MM.1S (cell line): ENCODE measurements around the gene KRTAP12-3.

Source experiments
- DNase-seq: peaks from one replicate; pipeline ENCODE4 v3.0.0-alpha.2; 2015
- H2AFZ ChIP-seq: fragments of 300-600 bp; sonication (generic); 2 replicates; pipeline ENCODE4 v1.6.0; 2016; ENCODE audit warnings: antibody characterized with exemption, low read length
- H3F3A ChIP-seq: fragments of 300-600 bp; sonication (generic); 2 replicates; pipeline ENCODE4 v1.6.1; 2016; ENCODE audit warnings: mild to moderate bottlenecking, antibody characterized with exemption, low read length, moderate library complexity, mixed read lengths; ENCODE audit not compliant: insufficient read depth
- H3K27ac ChIP-seq: fragments of 300-600 bp; sonication (generic); 2 replicates; pipeline ENCODE4 v1.5.1; 2016; ENCODE audit warnings: mild to moderate bottlenecking, low read length
- H3K27me3 ChIP-seq: fragments of 300-600 bp; sonication (generic); replicated peaks from 2 replicates; pipeline ENCODE4 v1.6.0; 2016; ENCODE audit warnings: low read length; ENCODE audit not compliant: insufficient read depth
- H3K36me3 ChIP-seq: fragments of 300-600 bp; sonication (generic); replicated peaks from 2 replicates; pipeline ENCODE4 v1.6.1; 2016; ENCODE audit warnings: mild to moderate bottlenecking, low read length, mixed read lengths; ENCODE audit not compliant: insufficient read depth
- H3K4me1 ChIP-seq: fragments of 300-600 bp; sonication (generic); 2 replicates; pipeline ENCODE4 v1.6.1; 2016; ENCODE audit warnings: low read length, mixed read lengths
- H3K4me2 ChIP-seq: fragments of 300-600 bp; sonication (generic); 2 replicates; pipeline ENCODE4 v1.6.0; 2016; ENCODE audit warnings: low read depth, low read length
- H3K4me3 ChIP-seq: fragments of 300-600 bp; sonication (generic); 2 replicates; pipeline ENCODE4 v1.5.1; 2016; ENCODE audit warnings: low read length, mixed read lengths
- H3K79me2 ChIP-seq: fragments of 300-600 bp; sonication (generic); 2 replicates; pipeline ENCODE4 v1.6.1; 2016; ENCODE audit warnings: mixed run types, low read length, mixed read lengths
- H3K9ac ChIP-seq: fragments of 300-600 bp; sonication (generic); 2 replicates; pipeline ENCODE4 v1.6.1; 2016; ENCODE audit warnings: low read length, mixed read lengths
- H3K9me2 ChIP-seq: fragments of 300-600 bp; sonication (generic); replicated peaks from 2 replicates; pipeline ENCODE4 v1.6.1; 2016; ENCODE audit warnings: mild to moderate bottlenecking, low read length, mixed read lengths; ENCODE audit not compliant: insufficient read depth
- H3K9me3 ChIP-seq: fragments of 300-600 bp; sonication (generic); replicated peaks from 2 replicates; pipeline ENCODE4 v1.6.1; 2016; ENCODE audit warnings: mild to moderate bottlenecking, low read length, mixed read lengths; ENCODE audit not compliant: insufficient read depth
- H4K20me1 ChIP-seq: fragments of 300-600 bp; sonication (generic); 2 replicates; pipeline ENCODE4 v1.6.1; 2016; ENCODE audit warnings: mild to moderate bottlenecking, low read length, moderate library complexity, mixed read lengths; ENCODE audit not compliant: insufficient read depth
- CTCF ChIP-seq: fragments of 300-600 bp; sonication (generic); IDR thresholded peaks from 2 replicates; pipeline ENCODE4 v1.5.1; 2016; ENCODE audit warnings: antibody characterized with exemption, low read length, mixed read lengths
- EZH2 ChIP-seq: fragments of 300-600 bp; sonication (generic); optimal IDR thresholded peaks from 2 replicates; pipeline ENCODE3; 2017; ENCODE audit warnings: low read depth, mild to moderate bottlenecking, antibody characterized with exemption, low read length, mixed read lengths
- EZH2phosphoT487 ChIP-seq: fragments of 300-600 bp; sonication (generic); IDR thresholded peaks from 2 replicates; pipeline ENCODE4 v1.6.1; 2018; ENCODE audit warnings: antibody characterized with exemption, low read length

Gene KRTAP12-3

DNA sequence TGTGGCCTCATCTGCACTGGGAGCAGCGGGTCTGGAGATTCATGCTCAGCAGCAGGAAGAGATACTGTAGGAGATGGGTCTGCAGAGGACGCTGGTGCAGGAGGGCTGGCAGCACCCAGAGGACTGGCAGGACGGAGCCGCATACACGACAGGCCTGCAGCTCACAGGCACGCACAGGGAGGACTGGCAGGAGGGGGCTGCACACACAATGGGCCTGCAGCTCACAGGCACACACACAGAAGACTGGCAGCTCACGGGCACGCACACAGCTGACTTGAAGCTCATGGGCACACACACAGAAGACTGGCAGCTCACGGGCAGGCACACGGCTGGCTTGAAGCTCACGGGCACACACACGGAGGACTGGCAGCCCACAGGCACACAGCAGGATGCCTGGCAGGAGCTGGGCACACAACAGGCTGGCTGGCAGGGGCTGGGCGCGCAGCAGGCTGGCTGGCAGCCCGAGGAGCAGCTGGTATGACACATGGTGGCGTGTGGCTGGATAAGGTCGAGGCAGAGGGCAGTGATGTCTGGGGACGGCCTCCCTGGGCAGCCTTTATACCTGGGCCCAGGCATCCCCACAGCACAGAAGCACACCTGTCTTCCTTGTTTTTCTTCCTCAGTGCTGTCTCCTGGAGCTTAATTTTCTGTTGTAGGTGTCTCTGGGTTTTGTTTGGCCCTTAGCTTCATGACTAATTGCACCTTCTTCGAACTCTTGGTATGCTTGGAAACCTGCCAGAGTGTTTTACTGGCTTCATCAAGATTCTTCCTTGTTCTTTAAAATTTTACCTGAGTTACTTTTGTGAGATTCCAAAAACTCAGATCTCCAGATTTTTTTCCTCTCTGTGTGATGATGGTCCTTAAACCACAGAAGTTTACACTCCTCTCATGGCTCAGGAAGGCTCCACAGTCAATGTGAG, 8.9 kb downstream of the KRTAP12-3 start, which contains the start of gene KRTAP12-2:
Gene KRTAP12-2, minus strand, starts transcription at position 527 of the 920 bp plus-strand sequence. Its CDS starts 41 bp downstream, at position 486.
- H3K36me3 ChIP-seq = no peaks in the 10 kb centered on the region
- H2AFZ ChIP-seq = no peak within 1 kb of the TSS
- DNase-seq = no peak
- no peaks in the 10 kb centered on the region for H3K9me3 ChIP-seq
- H3K9me2 ChIP-seq = no peaks in the 10 kb centered on the region
- H3K9ac ChIP-seq = no peak within 1 kb of the TSS
- H3K27ac ChIP-seq = no peak within 1 kb of the TSS
- H4K20me1 ChIP-seq = no peaks in the 10 kb centered on the region
- no peak within 1 kb of the TSS for H3K4me3 ChIP-seq
- H3K27me3 ChIP-seq = peaks cover 95% of the 10 kb centered on the region
- H3F3A ChIP-seq = no peaks in the 10 kb centered on the region
- no peaks in the 10 kb centered on the region for H3K79me2 ChIP-seq
- no peaks in the 10 kb centered on the region for H3K4me1 ChIP-seq
- no peak within 1 kb of the TSS for H3K4me2 ChIP-seq
- no peak for TF ChIP-seq EZH2
- TF ChIP-seq EZH2phosphoT487 = no peak
- TF ChIP-seq CTCF = no peak

GRCh38 chr21:44667612-44668011, 9.9 kb downstream of the KRTAP12-3 start:
- H3K9ac ChIP-seq = no peak overlapping the region
- H3K4me2 ChIP-seq = no peak overlapping the region
- no peaks in the 10 kb centered on the region for H3K36me3 ChIP-seq
- H3K4me3 ChIP-seq = no peak overlapping the region
- no peaks in the 10 kb centered on the region for H3K9me2 ChIP-seq
- no peaks in the 10 kb centered on the region for H4K20me1 ChIP-seq
- peaks cover 92% of the 10 kb centered on the region for H3K27me3 ChIP-seq
- H3F3A ChIP-seq = no peaks in the 10 kb centered on the region
- no peaks in the 10 kb centered on the region for H3K9me3 ChIP-seq
- TF ChIP-seq CTCF (no peak), EZH2 (no peak), EZH2phosphoT487 (no peak)
- no peaks in the 10 kb centered on the region for H3K79me2 ChIP-seq
- no peak overlapping the region for H3K27ac ChIP-seq
- no peak for DNase-seq
- no peak overlapping the region for H2AFZ ChIP-seq
- H3K4me1 ChIP-seq = no peaks in the 10 kb centered on the region

DNA sequence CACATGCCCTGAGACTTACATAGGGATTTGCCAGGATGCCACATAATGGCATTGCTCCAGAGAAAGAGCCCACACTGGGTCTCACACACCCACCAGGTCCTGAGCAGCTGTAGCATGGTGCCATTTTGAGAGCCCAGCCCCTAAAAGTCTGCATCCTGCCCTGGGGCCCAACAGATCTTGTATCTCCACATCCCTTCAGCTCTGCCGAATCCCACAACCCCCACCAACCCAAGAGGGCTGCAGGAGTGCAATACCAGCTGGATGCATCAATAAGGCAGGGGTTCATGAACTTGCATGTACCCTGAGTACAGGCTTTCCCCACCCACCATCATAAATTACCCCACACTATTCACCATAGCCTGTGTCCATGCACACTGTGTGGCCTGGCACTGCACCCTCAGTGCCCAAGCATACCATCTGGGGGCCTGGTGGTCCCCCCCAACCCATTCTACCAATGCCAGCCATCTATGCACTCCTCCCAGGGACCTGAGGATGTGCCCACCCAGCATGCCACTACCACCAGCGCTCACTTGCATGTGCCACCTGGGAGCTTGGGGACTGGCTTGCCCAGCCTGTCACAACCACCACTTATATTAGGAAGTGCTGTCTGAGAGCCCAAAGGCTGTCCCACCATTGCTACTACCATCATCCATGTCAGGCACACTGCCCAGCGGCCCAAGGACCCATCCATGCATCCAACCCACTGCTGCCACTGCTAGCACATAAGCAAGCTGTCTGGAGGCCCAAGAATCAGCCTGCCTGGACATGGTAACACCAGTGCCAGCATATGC, 13.1 kb downstream of the KRTAP12-3 start:
- Histone ChIP-seq H3K4me1 (no peaks in the 10 kb centered on the region), H2AFZ (no peak overlapping the region), H3K4me2 (no peak overlapping the region), H3F3A (no peaks in the 10 kb centered on the region), H3K79me2 (no peaks in the 10 kb centered on the region), H3K27me3 (peaks cover 92% of the 10 kb centered on the region), H4K20me1 (no peaks in the 10 kb centered on the region), H3K36me3 (no peaks in the 10 kb centered on the region), H3K9me3 (no peaks in the 10 kb centered on the region), H3K4me3 (no peak overlapping the region), H3K27ac (no peak overlapping the region), H3K9ac (no peak overlapping the region), H3K9me2 (no peaks in the 10 kb centered on the region)
- DNase-seq = no peak
- TF ChIP-seq EZH2phosphoT487 (no peak), CTCF (no peak), EZH2 (no peak)
